Endothelial cell of umbilical vein (primary cell): ENCODE measurements around the gene IST1. TPM values are rescaled to one million over a fixed set of nuclear protein-coding genes. Genes with fewer than 3 reads are reported as not detected.

Experiments
- BruUV-seq: library from RNA; stranded (reverse); fragments of 400-500 nt; replicated peaks from 2 replicates; lab custom pipeline; 2021; lab: Mats Ljungman, UMichigan
- CTCF ChIA-PET: fragments of 300-600, 350-600 bp; sonication (Branson Sonifier 250); formaldehyde crosslinking; loops from one replicate; lab custom pipeline; 2021; ENCODE audit warnings: antibody characterized with exemption, inconsistent platforms; lab: Charles Lee
- POLR2A ChIA-PET: fragments of 300-600, 350-600 bp; sonication (Branson Sonifier 250); formaldehyde crosslinking; loops from one replicate; lab custom pipeline; 2021; ENCODE audit warnings: antibody characterized with exemption, inconsistent platforms; lab: Charles Lee
- DNase-seq: peaks from one replicate; pipeline ENCODE4 v3.0.0-alpha.2; 2011; ENCODE audit warnings: low read depth, low spot score
- FAIRE-seq: peaks from 2 replicates; lab custom pipeline; 2011; peaks lifted over from hg19 to GRCh38; lab: Jason Lieb, UNC
- H2AFZ ChIP-seq: 2 replicates; pipeline ENCODE4 v1.6.0; 2012; ENCODE audit warnings: low read depth, low read length, control low read depth, inconsistent platforms
- H3K27ac ChIP-seq: 2 replicates; pipeline ENCODE4 v1.5.1; 2011; ENCODE audit warnings: low read depth, mild to moderate bottlenecking, control low read depth, low read length, moderate library complexity; ENCODE audit not compliant: insufficient read depth
- H3K27me3 ChIP-seq, 2 experiments: 2 replicates each; pipeline versions ENCODE4 v1.6.0 to v1.6.1; 2011; ENCODE audit warnings: low read length in 2 of 2, mixed read lengths in 1 of 2; ENCODE audit not compliant: control insufficient read depth in 2 of 2, insufficient read depth in 2 of 2
- H3K36me3 ChIP-seq, 2 experiments: 2 replicates in 1 of 2; 3 replicates in 1 of 2; pipeline ENCODE4 v1.5.1; 2011; ENCODE audit warnings: low read length in 2 of 2, mild to moderate bottlenecking in 1 of 2, moderate library complexity in 1 of 2; ENCODE audit not compliant: control insufficient read depth in 2 of 2, insufficient read depth in 2 of 2; ENCODE audit errors: extremely low read depth in 1 of 2
- H3K4me1 ChIP-seq: 3 replicates; pipeline ENCODE4 v1.5.1; 2011; ENCODE audit warnings: mild to moderate bottlenecking, low read length; ENCODE audit not compliant: control insufficient read depth, insufficient read depth; ENCODE audit errors: extremely low read depth
- H3K4me2 ChIP-seq: 2 replicates; pipeline ENCODE4 v1.6.1; 2011; ENCODE audit warnings: low read length, control low read depth, mixed read lengths; ENCODE audit not compliant: insufficient read depth
- H3K4me3 ChIP-seq, 3 experiments: fragments of 200-600 bp in 1 of 3; sonication (generic), shearing (Covaris generic) in 1 of 3; replicated peaks in 1 of 3; 2 replicates each; pipeline ENCODE4 v1.5.1; 2011 to 2016; ENCODE audit warnings: control low read depth in 3 of 3, low read length in 3 of 3, mild to moderate bottlenecking in 2 of 3, inconsistent platforms in 1 of 3, low read depth in 1 of 3, moderate library complexity in 1 of 3; ENCODE audit not compliant: insufficient read depth in 1 of 3
- H3K79me2 ChIP-seq: 2 replicates; pipeline ENCODE4 v1.6.0; 2012; ENCODE audit warnings: low read length, inconsistent platforms; ENCODE audit not compliant: control insufficient read depth, insufficient read depth
- H3K9ac ChIP-seq: replicated peaks from 2 replicates; pipeline ENCODE3; 2011; ENCODE audit warnings: low read length, control low read depth; ENCODE audit not compliant: insufficient read depth; ENCODE audit errors: extremely low read depth
- H3K9me1 ChIP-seq: replicated peaks from 3 replicates; pipeline ENCODE4 v1.6.0; 2011; ENCODE audit warnings: mild to moderate bottlenecking, low read length; ENCODE audit not compliant: control insufficient read depth, insufficient read depth; ENCODE audit errors: extremely low read depth
- H3K9me3 ChIP-seq: replicated peaks from 2 replicates; pipeline ENCODE4 v1.5.1; 2012; ENCODE audit warnings: low read length, inconsistent platforms; ENCODE audit not compliant: control insufficient read depth, insufficient read depth
- H4K20me1 ChIP-seq: replicated peaks from 2 replicates; pipeline ENCODE3; 2011; ENCODE audit warnings: mild to moderate bottlenecking, low read length; ENCODE audit not compliant: control insufficient read depth, insufficient read depth; ENCODE audit errors: extremely low read depth
- CTCF ChIP-seq, 2 donors: IDR thresholded peaks; 1 replicate in 1 of 2; 2 replicates in 1 of 2; pipeline ENCODE4 v1.5.1; 2011; ENCODE audit warnings: low read length in 2 of 2, mild to moderate bottlenecking in 2 of 2, moderate library complexity in 2 of 2, control low read depth in 1 of 2, inconsistent platforms in 1 of 2, low read depth in 1 of 2; ENCODE audit not compliant: insufficient read depth in 1 of 2; ENCODE audit errors: extremely low read depth in 1 of 2
- EZH2 ChIP-seq: IDR thresholded peaks from 2 replicates; pipeline ENCODE4 v1.6.1; 2012; ENCODE audit warnings: borderline replicate concordance, low read depth, mild to moderate bottlenecking, moderate library complexity, low read length, inconsistent platforms; ENCODE audit not compliant: severe bottlenecking
- FOS ChIP-seq: IDR thresholded peaks from 2 replicates; pipeline ENCODE4 v1.6.1; 2011; ENCODE audit warnings: mild to moderate bottlenecking, low read length, moderate library complexity, borderline replicate concordance; ENCODE audit not compliant: insufficient read depth
- GATA2 ChIP-seq: IDR thresholded peaks from 2 replicates; pipeline ENCODE4 v1.7.0; 2011; ENCODE audit warnings: low read depth, mild to moderate bottlenecking, moderate library complexity, mixed read lengths, low read length; ENCODE audit not compliant: insufficient read length, insufficient read depth
- JUN ChIP-seq: IDR thresholded peaks from 2 replicates; pipeline ENCODE4 v1.6.1; 2011; ENCODE audit warnings: borderline replicate concordance, low read depth; ENCODE audit not compliant: insufficient read length, insufficient read depth
- MAX ChIP-seq: IDR thresholded peaks from 2 replicates; pipeline ENCODE4 v1.6.1; 2011; ENCODE audit not compliant: insufficient read depth, insufficient read length
- MYC ChIP-seq: IDR thresholded peaks from one replicate; pipeline ENCODE4 v1.6.1; 2011; ENCODE audit warnings: mild to moderate bottlenecking, low read depth, low read length
- POLR2A ChIP-seq: IDR thresholded peaks from 2 replicates; pipeline ENCODE4 v1.6.1; 2012; ENCODE audit warnings: low read depth, mild to moderate bottlenecking, control low read depth, low read length
- POLR2AphosphoS5 ChIP-seq: IDR thresholded peaks from 2 replicates; pipeline ENCODE4 v1.6.1; 2012; ENCODE audit warnings: low read depth, mild to moderate bottlenecking, control low read depth, low read length, moderate library complexity; ENCODE audit not compliant: insufficient read depth
- dilution Hi-C: fragments of 300-500 bp; cut with MboI; formaldehyde crosslinking; loops from one replicate; pipeline ENCODE4 v1.15.0; 2019; ENCODE audit warnings: low sequenced_read_pairs; ENCODE audit not compliant: extremely low pct_ligation_motif_present
- intact Hi-C: fragments of 100-400 bp; cut with micrococcal nuclease; formaldehyde crosslinking; loops from one replicate; pipeline ENCODE4 v1.10.0; 2022
- polyA plus RNA-seq, 4 experiments: library from polyadenylated mRNA; depleted of rRNA in 3 of 4; stranded (reverse) in 3 of 4; unstranded in 1 of 4; fragments of >200 nt; gene quantifications; 2 replicates each; pipeline versions ENCODE4 v1.2.1 to v1.2.3, GENCODE V29; 2011 to 2012; ENCODE audit warnings: missing spikeins in 1 of 4
- total RNA-seq: library from RNA; stranded (reverse); gene quantifications from 2 replicates; pipeline ENCODE4 v1.2.3, GENCODE V29; 2021

The IST1 gene
- total and polyA plus RNA-seq, 2 donors (not counting 3 experiments of a cell fraction or from before 2014, with no cell fraction given) = 145 to 165 TPM

- H3K79me2 ChIP-seq = peaks cover 34% of the 10 kb centered on the region
- CTCF ChIA-PET = interaction anchor here (1.1 to 2.2 kb wide), 4 partner anchors 8 to 41 kb away, joined by 3 to 9 read pairs (median 7); no protein-coding TSS in a partner anchor
- no peaks in the 10 kb centered on the region for H3K27me3 ChIP-seq
- dilution Hi-C loops = no loop called here
- no TSS peak for BruUV-seq
- intact Hi-C loops = loop anchor here (10.0 kb wide), 1 partner anchor 171 kb away; the partner anchor contains the start of genes DHX38 and TXNL4B
- H2AFZ ChIP-seq = no peak overlapping the region
- no peak overlapping the region for H3K27ac ChIP-seq
- FAIRE-seq = no peak
- no peaks in the 10 kb centered on the region for H4K20me1 ChIP-seq
- no peak for TF ChIP-seq POLR2A
- TF ChIP-seq JUN = no peak
- TF ChIP-seq MYC = no peak
- no peak for TF ChIP-seq FOS
- no peak for TF ChIP-seq EZH2
- TF ChIP-seq MAX = no peak
- TF ChIP-seq GATA2 = no peak
- no peak for TF ChIP-seq CTCF (IDR thresholded peaks at IDR 0.05; ENCODE audit: extremely low read depth in 1 of 2, insufficient read depth in 1 of 2, low read depth in 1 of 2, low read length in 2 of 2)
- TF ChIP-seq POLR2AphosphoS5 = no peak
- peaks cover 26 to 29% of the 10 kb centered on the region in 2 experiments for H3K36me3 ChIP-seq
- DNase-seq = no peak
- no peak overlapping the region for H3K4me3 ChIP-seq
- H3K4me2 ChIP-seq = no peak overlapping the region
- POLR2A ChIA-PET = no interaction called here
- no peaks in the 10 kb centered on the region for H3K9me1 ChIP-seq
- peaks cover 41% of the 10 kb centered on the region for H3K4me1 ChIP-seq
- no peak overlapping the region for H3K9ac ChIP-seq
- H3K9me3 ChIP-seq = no peaks in the 10 kb centered on the region
Observed at GRCh38 chr16:71923941-71924690, 28.8 kb downstream of the IST1 start.
